ENCODE data around the gene AXIN2.

AXIN2 gene

GRCh38 chr17:65565559-65565958 is 4.1 kb upstream of the AXIN2 start:
- peaks cover 10% of the 10 kb centered on the region for H3K27me3 ChIP-seq (ENCODE audit: insufficient read depth, poor library complexity, severe bottlenecking)
- H3K4me3 ChIP-seq (replicated peaks; ENCODE audit: insufficient read depth, low read length), result no peak overlapping the region
- H3K27ac ChIP-seq (replicated peaks), result no peak overlapping the region
- TF ChIP-seq POLR2AphosphoS5 (IDR thresholded peaks at IDR 0.05; ENCODE audit: low read depth), result no peak
- TF ChIP-seq CTCF (IDR thresholded peaks at IDR 0.05; ENCODE audit: insufficient read depth, low read length), result no peak
- TF ChIP-seq SPI1 (IDR thresholded peaks at IDR 0.05; ENCODE audit: borderline replicate concordance, low read depth), result no peak
- no peak for TF ChIP-seq GABPA (IDR thresholded peaks at IDR 0.05; ENCODE audit: low read depth)
- no peak for TF ChIP-seq REST (IDR thresholded peaks at IDR 0.05; ENCODE audit: insufficient replicate concordance, low read depth)
- no peak for DNase-seq (ENCODE audit: low read depth in 1 of 2, low spot score in 1 of 2)

- Histone ChIP-seq H3K4me3 (replicated peaks; ENCODE audit: insufficient read depth, low read length) (no peak overlapping the region), H3K27ac (replicated peaks) (no peak overlapping the region), H3K27me3 (ENCODE audit: insufficient read depth, poor library complexity, severe bottlenecking) (peaks cover 13% of the 10 kb centered on the region)
- no peak for TF ChIP-seq POLR2AphosphoS5 (IDR thresholded peaks at IDR 0.05; ENCODE audit: low read depth)
- TF ChIP-seq REST (IDR thresholded peaks at IDR 0.05; ENCODE audit: insufficient replicate concordance, low read depth), result no peak
- no peak for TF ChIP-seq CTCF (IDR thresholded peaks at IDR 0.05; ENCODE audit: insufficient read depth, low read length)
- no peak for TF ChIP-seq SPI1 (IDR thresholded peaks at IDR 0.05; ENCODE audit: borderline replicate concordance, low read depth)
- TF ChIP-seq GABPA (IDR thresholded peaks at IDR 0.05; ENCODE audit: low read depth), result no peak
- no peak for DNase-seq (ENCODE audit: low read depth in 1 of 2, low spot score in 1 of 2)
Measured at GRCh38 chr17:65564793-65565192, 3.3 kb upstream of the AXIN2 start.

GRCh38 chr17:65562206-65562531 is 721 bp upstream of the AXIN2 start:
- H3K27ac ChIP-seq (replicated peaks), result no peak overlapping the region
- no peak for DNase-seq (ENCODE audit: low read depth in 1 of 2, low spot score in 1 of 2)
- H3K27me3 ChIP-seq (ENCODE audit: insufficient read depth, poor library complexity, severe bottlenecking), result peaks cover 38% of the 10 kb centered on the region
- H3K4me3 ChIP-seq (replicated peaks; ENCODE audit: insufficient read depth, low read length), result no peak overlapping the region
- TF ChIP-seq POLR2AphosphoS5 (IDR thresholded peaks at IDR 0.05; ENCODE audit: low read depth), result no peak
- no peak for TF ChIP-seq CTCF (IDR thresholded peaks at IDR 0.05; ENCODE audit: insufficient read depth, low read length)
- TF ChIP-seq REST (IDR thresholded peaks at IDR 0.05; ENCODE audit: insufficient replicate concordance, low read depth), result no peak
- no peak for TF ChIP-seq SPI1 (IDR thresholded peaks at IDR 0.05; ENCODE audit: borderline replicate concordance, low read depth)
- no peak for TF ChIP-seq GABPA (IDR thresholded peaks at IDR 0.05; ENCODE audit: low read depth)
